Subcutaneous abdominal adipose tissue (tissue), 5 donors: ENCODE data around the gene ZNF407.

ENCODE experiments used
- H3K27ac ChIP-seq: one replicate; pipeline ENCODE4 v1.7.0; 2013; ENCODE audit warnings: low read depth, mild to moderate bottlenecking, inconsistent platforms, low read length, moderate library complexity
- H3K27me3 ChIP-seq, 5 donors: one replicate each; pipeline ENCODE4 v1.7.0; 2013; ENCODE audit warnings: low read length in 5 of 5, inconsistent platforms in 1 of 5; ENCODE audit not compliant: control insufficient read depth in 5 of 5, insufficient read depth in 4 of 5
- H3K36me3 ChIP-seq, 5 donors: one replicate each; pipeline ENCODE4 v1.7.0; 2013; ENCODE audit warnings: low read length in 5 of 5; ENCODE audit not compliant: control insufficient read depth in 5 of 5, insufficient read depth in 5 of 5
- H3K4me1 ChIP-seq, 5 donors: one replicate each; pipeline ENCODE4 v1.7.0; 2013; ENCODE audit warnings: low read length in 5 of 5, mild to moderate bottlenecking in 3 of 5, moderate library complexity in 1 of 5; ENCODE audit not compliant: control insufficient read depth in 5 of 5, insufficient read depth in 5 of 5
- H3K4me3 ChIP-seq, 5 donors: one replicate each; pipeline ENCODE4 v1.7.0; 2013; ENCODE audit warnings: low read length in 5 of 5, low read depth in 1 of 5
- H3K9ac ChIP-seq, 5 donors: one replicate each; pipeline ENCODE4 v1.7.0; 2013; ENCODE audit warnings: low read length in 5 of 5, mild to moderate bottlenecking in 4 of 5, moderate library complexity in 3 of 5
- H3K9me3 ChIP-seq, 5 donors: one replicate each; pipeline ENCODE4 v1.7.0; 2013; ENCODE audit warnings: low read length in 5 of 5; ENCODE audit not compliant: control insufficient read depth in 5 of 5
- donor health status: healthy.
- donor health status: healthy.
- donor health status: healthy.
- donor health status: healthy.
- donor health status: healthy.

ZNF407 gene

GRCh38 chr18:75049455-75049789 is 451.8 kb downstream of the ZNF407 start:
- Histone ChIP-seq H3K9me3 (peaks cover 0 to 5% (median 0%) of the 10 kb centered on the region in 5 donors), H3K9ac (no peak overlapping the region)

GRCh38 chr18:75051757-75052156 is 454.1 kb downstream of the ZNF407 start:
- Histone ChIP-seq H3K27ac (no peak overlapping the region), H3K36me3 (no peaks in the 10 kb centered on the region), H3K9ac (no peak overlapping the region), H3K27me3 (no peaks in the 10 kb centered on the region), H3K4me1 (no peaks in the 10 kb centered on the region), H3K4me3 (no peak overlapping the region), H3K9me3 (peaks cover 0 to 5% (median 0%) of the 10 kb centered on the region in 5 donors)

More at GRCh38 chr18:75049455-75049789, 451.8 kb downstream of the ZNF407 start:
- no peak overlapping the region for H3K27ac ChIP-seq
- H3K4me3 ChIP-seq: no peak overlapping the region
- H3K36me3 ChIP-seq: no peaks in the 10 kb centered on the region
- H3K4me1 ChIP-seq: no peaks in the 10 kb centered on the region
- no peaks in the 10 kb centered on the region for H3K27me3 ChIP-seq

GRCh38 chr18:75052475-75052874 is 454.8 kb downstream of the ZNF407 start:
- Histone ChIP-seq H3K27ac (no peak overlapping the region), H3K27me3 (no peaks in the 10 kb centered on the region), H3K4me1 (no peaks in the 10 kb centered on the region), H3K4me3 (no peak overlapping the region), H3K9ac (no peak overlapping the region), H3K36me3 (no peaks in the 10 kb centered on the region), H3K9me3 (peaks cover 0 to 5% (median 0%) of the 10 kb centered on the region in 5 donors)

GRCh38 chr18:75053028-75053629 is 455.5 kb downstream of the ZNF407 start:
- Histone ChIP-seq H3K9ac (no peak overlapping the region), H3K9me3 (peaks cover 0 to 5% (median 0%) of the 10 kb centered on the region in 5 donors), H3K4me1 (no peaks in the 10 kb centered on the region), H3K27ac (no peak overlapping the region), H3K4me3 (no peak overlapping the region), H3K27me3 (no peaks in the 10 kb centered on the region), H3K36me3 (no peaks in the 10 kb centered on the region)

GRCh38 chr18:75054046-75054445 is 456.4 kb downstream of the ZNF407 start:
- H3K9me3 ChIP-seq: peaks cover 0 to 5% (median 0%) of the 10 kb centered on the region in 5 donors
- H3K36me3 ChIP-seq: peaks cover 0 to under 1% (median 0%) of the 10 kb centered on the region in 5 donors
- H3K4me1 ChIP-seq: no peaks in the 10 kb centered on the region
- no peak overlapping the region for H3K9ac ChIP-seq
- no peaks in the 10 kb centered on the region for H3K27me3 ChIP-seq
- H3K4me3 ChIP-seq: no peak overlapping the region
- no peak overlapping the region for H3K27ac ChIP-seq

GRCh38 chr18:75054611-75055010 is 456.9 kb downstream of the ZNF407 start:
- Histone ChIP-seq H3K27me3 (no peaks in the 10 kb centered on the region), H3K4me3 (no peak overlapping the region)

GRCh38 chr18:75057169-75057960 is 459.7 kb downstream of the ZNF407 start:
- Histone ChIP-seq H3K27me3 (no peaks in the 10 kb centered on the region), H3K4me1 (no peaks in the 10 kb centered on the region), H3K9ac (no peak overlapping the region), H3K36me3 (peaks cover 0 to 3% (median 0%) of the 10 kb centered on the region in 5 donors), H3K4me3 (no peak overlapping the region), H3K27ac (no peak overlapping the region), H3K9me3 (peaks cover 0 to 2% (median 0%) of the 10 kb centered on the region in 5 donors)

More at GRCh38 chr18:75054611-75055010, 456.9 kb downstream of the ZNF407 start:
- Histone ChIP-seq H3K9ac (no peak overlapping the region), H3K27ac (no peak overlapping the region), H3K9me3 (peaks cover 0 to 5% (median 0%) of the 10 kb centered on the region in 5 donors), H3K36me3 (peaks cover 0 to 3% (median 0%) of the 10 kb centered on the region in 5 donors), H3K4me1 (no peaks in the 10 kb centered on the region)

- Histone ChIP-seq H3K27me3 (no peaks in the 10 kb centered on the region), H3K9ac (no peak overlapping the region), H3K9me3 (peaks cover 0 to 4% (median 0%) of the 10 kb centered on the region in 5 donors), H3K4me1 (no peaks in the 10 kb centered on the region), H3K4me3 (no peak overlapping the region), H3K27ac (no peak overlapping the region), H3K36me3 (peaks cover 3 to 23% (median 18%) of the 10 kb centered on the region in 5 donors)
These were observed 462.5 kb downstream of the ZNF407 start for GRCh38 chr18:75060185-75060584.

GRCh38 chr18:75062297-75062886 is 464.7 kb downstream of the ZNF407 start:
- Histone ChIP-seq H3K9me3 (peaks cover 0 to 4% (median 0%) of the 10 kb centered on the region in 5 donors), H3K9ac (no peak overlapping the region), H3K4me3 (no peak overlapping the region), H3K27ac (no peak overlapping the region), H3K36me3 (peaks cover 3 to 23% (median 18%) of the 10 kb centered on the region in 5 donors), H3K27me3 (no peaks in the 10 kb centered on the region), H3K4me1 (no peaks in the 10 kb centered on the region)

- Histone ChIP-seq H3K4me3 (no peak overlapping the region), H3K9ac (no peak overlapping the region), H3K4me1 (peaks cover 0 to 2% (median under 1%) of the 10 kb centered on the region in 5 donors), H3K27ac (no peak overlapping the region), H3K9me3 (peaks cover 0 to 4% (median 0%) of the 10 kb centered on the region in 5 donors), H3K36me3 (peaks cover 3 to 23% (median 18%) of the 10 kb centered on the region in 5 donors), H3K27me3 (no peaks in the 10 kb centered on the region)
These were observed 465.5 kb downstream of the ZNF407 start for GRCh38 chr18:75063196-75063595.
